IPS DF 6.9 (cell line): ENCODE measurements around the gene PIGH.
"Not testable (repeated sequence)": the region's sequence is repeated elsewhere in the genome, so short reads cannot be mapped to it uniquely, and the experiment has no call there.

Source experiments
- DNase-seq: peaks from one replicate; pipeline ENCODE4 v3.0.0-alpha.2; 2013; ENCODE audit warnings: low read depth, low spot score
- H3K27ac ChIP-seq: one replicate; pipeline ENCODE4 v1.5.1; 2013; ENCODE audit warnings: low read length, control low read depth
- H3K27me3 ChIP-seq: 2 replicates; pipeline ENCODE4 v1.6.1; 2013; ENCODE audit warnings: mild to moderate bottlenecking, low read length; ENCODE audit not compliant: control insufficient read depth, insufficient read depth
- H3K36me3 ChIP-seq: 2 replicates; pipeline ENCODE4 v1.6.1; 2013; ENCODE audit warnings: low read length; ENCODE audit not compliant: control insufficient read depth, insufficient read depth
- H3K4me1 ChIP-seq: 2 replicates; pipeline ENCODE4 v1.6.1; 2013; ENCODE audit warnings: low read length; ENCODE audit not compliant: control insufficient read depth, insufficient read depth
- H3K4me3 ChIP-seq: 2 replicates; pipeline ENCODE4 v1.5.1; 2013; ENCODE audit warnings: mild to moderate bottlenecking, low read length
- H3K9me3 ChIP-seq: 2 replicates; pipeline ENCODE4 v1.6.1; 2013; ENCODE audit warnings: low read length, inconsistent platforms; ENCODE audit not compliant: control insufficient read depth, insufficient read depth
- WGBS: extraction: QIAGEN DNeasy Blood & Tissue Kit; methylation state at CpG from one replicate; pipeline ENCODE4 v1.1.7; 2013; ENCODE audit warnings: mixed read lengths, missing lambda C conversion rate; ENCODE audit not compliant: insufficient read length, insufficient coverage; 5-methylcytosine and 5-hydroxymethylcytosine counted together

Gene PIGH

DNA sequence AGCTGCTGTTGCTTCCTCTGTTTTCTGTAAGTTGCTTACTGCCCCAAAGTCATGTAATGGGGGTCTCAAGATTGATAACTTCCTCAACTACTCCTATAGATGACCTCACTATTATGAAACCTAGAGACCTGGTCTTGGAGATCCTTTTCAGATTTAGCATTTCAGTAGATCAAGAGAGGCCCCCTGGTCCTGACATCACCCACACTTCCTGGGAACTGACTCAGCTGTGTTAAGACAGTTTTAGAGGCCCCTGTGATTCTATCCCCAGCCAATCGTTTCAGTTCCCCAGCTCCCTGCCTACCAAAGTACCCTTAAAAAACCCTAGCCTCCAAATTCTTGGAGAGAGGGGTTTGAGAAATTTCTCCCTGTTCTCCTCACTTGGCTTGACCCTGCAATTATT is 10.4 kb upstream of the PIGH start:
- no peak for DNase-seq
- no CpG with 5 or more reads among the region's 1 CpG for WGBS
- Histone ChIP-seq H3K36me3 (no peaks in the 10 kb centered on the region), H3K4me3 (no peak overlapping the region), H3K9me3 (no peaks in the 10 kb centered on the region), H3K4me1 (no peaks in the 10 kb centered on the region), H3K27me3 (peaks cover 26% of the 10 kb centered on the region), H3K27ac (no peak overlapping the region)

DNA sequence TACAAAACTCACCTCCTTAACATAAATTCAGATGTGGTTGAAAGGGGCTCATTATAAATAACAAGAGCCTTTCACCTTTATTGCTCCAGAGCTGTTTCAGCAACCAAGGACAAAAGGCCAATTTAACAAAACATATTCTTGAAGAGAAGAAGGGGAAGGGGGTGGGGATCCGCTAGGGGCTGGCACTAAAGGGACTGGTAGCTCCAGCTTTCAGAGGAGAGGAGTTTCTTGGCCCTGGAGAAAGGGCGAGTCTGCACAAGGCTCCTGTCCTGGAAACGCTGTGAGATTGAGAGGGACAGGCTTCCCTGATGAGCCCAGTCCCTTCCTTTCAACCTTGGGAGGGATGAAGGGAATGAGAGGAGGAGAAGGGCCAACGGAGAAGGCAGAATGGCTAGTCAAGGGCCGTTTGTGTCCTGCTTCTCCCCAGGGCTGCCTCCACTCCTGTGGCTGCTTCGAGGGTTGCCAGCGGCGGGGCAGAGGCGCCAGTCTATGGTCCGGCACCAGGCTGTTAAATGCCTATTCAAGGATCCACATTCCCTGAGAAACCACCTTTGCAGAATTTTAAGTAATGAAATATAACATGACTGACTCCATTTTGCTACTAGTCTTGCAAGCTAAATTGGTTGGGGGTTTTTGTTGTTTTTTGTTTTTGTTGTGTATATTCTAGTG is 9.7 kb upstream of the PIGH start:
- Histone ChIP-seq H3K36me3 (no peaks in the 10 kb centered on the region), H3K4me3 (no peak overlapping the region), H3K27ac (no peak overlapping the region), H3K27me3 (peaks cover 28% of the 10 kb centered on the region), H3K4me1 (no peaks in the 10 kb centered on the region), H3K9me3 (no peaks in the 10 kb centered on the region)
- no CpG with 5 or more reads among the region's 10 CpGs for WGBS
- DNase-seq: no peak

DNA sequence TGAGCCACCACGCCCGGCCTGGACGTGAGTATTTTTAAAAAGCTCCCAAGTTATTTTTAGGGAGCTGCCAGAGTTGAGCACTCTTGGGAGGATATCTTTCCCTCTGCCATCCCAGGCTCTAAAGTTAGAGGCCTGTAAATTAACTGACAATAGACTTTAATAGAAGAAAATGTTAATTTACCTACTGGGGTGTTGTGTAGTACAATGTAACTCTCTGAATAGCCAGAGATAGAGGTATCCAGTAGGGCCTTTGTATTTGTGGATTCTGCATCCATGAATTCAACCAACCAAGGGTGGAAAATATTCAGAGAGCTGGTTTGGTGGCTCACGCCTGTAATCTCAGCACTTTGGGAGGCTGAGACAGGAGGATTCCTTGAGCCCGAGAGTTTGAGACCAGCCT is 7.6 kb upstream of the PIGH start:
- Histone ChIP-seq H3K27me3 (peaks cover 36% of the 10 kb centered on the region), H3K4me1 (no peaks in the 10 kb centered on the region), H3K9me3 (no peaks in the 10 kb centered on the region), H3K27ac (no peak overlapping the region), H3K4me3 (no peak overlapping the region), H3K36me3 (no peaks in the 10 kb centered on the region)
- DNase-seq: no peak
- no CpG with 5 or more reads among the region's 5 CpGs for WGBS

DNA sequence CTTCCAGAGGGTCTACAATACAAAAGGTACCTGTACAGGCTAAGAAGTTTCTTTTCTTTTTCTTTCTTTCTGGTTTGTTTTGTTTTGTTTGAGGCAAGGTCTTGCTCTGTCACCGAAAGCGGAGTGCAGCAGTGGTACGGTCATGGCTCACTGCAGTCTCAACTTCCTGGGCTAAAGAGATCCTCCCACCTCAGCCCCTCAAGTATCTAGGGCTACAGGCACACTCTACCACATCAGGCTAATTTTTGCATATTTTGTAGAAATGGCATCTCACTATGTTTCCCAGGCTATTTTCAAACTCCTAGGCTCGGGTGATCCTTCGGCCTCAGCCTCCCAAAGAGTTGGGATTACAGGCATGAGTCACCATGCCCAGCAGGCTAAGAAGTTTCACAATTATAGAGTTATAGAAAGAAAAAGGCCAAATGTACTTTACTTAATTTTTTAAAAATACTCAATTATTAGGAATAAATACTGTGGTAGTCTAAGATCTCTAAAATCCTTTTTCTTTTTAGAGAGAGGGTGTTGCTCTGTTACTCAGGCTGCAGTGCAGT is 3.0 kb upstream of the PIGH start:
- H3K4me1 ChIP-seq: no peaks in the 10 kb centered on the region
- no peaks in the 10 kb centered on the region for H3K9me3 ChIP-seq
- no peak overlapping the region for H3K4me3 ChIP-seq
- peaks cover 18% of the 10 kb centered on the region for H3K27me3 ChIP-seq
- no peaks in the 10 kb centered on the region for H3K36me3 ChIP-seq
- H3K27ac ChIP-seq: no peak overlapping the region
- WGBS: no CpG with 5 or more reads among the region's 5 CpGs
- no peak for DNase-seq

DNA sequence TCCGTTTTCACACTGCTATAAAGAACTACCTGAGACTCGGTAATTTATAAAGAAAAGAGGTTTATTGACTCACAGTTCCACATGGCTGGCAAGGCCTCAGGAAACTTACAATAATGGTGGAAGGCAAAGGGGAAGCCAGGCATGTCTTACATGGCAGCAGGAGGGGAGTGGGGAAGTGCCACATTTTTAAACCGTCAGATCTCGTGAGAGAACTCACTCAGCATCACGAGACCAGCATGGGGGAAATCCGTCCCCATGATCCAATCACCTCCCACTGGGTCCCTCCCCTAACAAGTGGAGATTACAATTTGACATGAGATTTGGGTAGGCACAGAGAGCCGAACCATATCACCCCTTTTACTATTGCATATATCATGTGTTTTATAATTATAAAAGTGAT is 2.0 kb upstream of the PIGH start:
- no peak overlapping the region for H3K27ac ChIP-seq
- peaks cover 17% of the 10 kb centered on the region for H3K27me3 ChIP-seq
- WGBS: no CpG with 5 or more reads among the region's 7 CpGs
- no peaks in the 10 kb centered on the region for H3K36me3 ChIP-seq
- DNase-seq: no peak
- H3K9me3 ChIP-seq: no peaks in the 10 kb centered on the region
- H3K4me3 ChIP-seq: no peak overlapping the region
- no peaks in the 10 kb centered on the region for H3K4me1 ChIP-seq

DNA sequence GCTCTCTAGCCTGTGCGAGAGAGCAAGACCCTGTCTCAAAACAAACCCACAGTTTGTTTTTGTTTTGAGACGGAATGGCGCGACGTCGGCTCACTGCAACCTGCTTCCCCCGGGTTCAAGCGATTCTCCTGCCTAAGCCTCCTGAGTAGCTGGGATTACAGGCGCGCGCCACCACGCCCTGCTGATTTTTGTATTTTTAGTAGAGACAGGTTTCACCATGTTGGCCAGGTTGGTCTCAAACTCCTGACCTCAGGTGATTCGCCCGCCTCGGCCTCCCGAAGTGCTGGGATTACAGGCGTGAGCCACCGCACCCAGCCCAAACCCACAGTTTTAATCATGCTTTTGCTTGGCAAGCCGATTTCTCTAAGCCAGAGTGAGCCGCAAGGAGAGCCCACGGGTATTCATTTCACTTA is 500 bp upstream of the PIGH start:
- DNase-seq, H3K4me1 ChIP-seq, H3K4me3 ChIP-seq, H3K27ac ChIP-seq, H3K9me3 ChIP-seq, H3K36me3 ChIP-seq: not testable (repeated sequence)
- no CpG with 5 or more reads among the region's 21 CpGs for whole genome bisulfite sequencing
- H3K27me3 ChIP-seq: peaks cover 12% of the 10 kb centered on the region

DNA sequence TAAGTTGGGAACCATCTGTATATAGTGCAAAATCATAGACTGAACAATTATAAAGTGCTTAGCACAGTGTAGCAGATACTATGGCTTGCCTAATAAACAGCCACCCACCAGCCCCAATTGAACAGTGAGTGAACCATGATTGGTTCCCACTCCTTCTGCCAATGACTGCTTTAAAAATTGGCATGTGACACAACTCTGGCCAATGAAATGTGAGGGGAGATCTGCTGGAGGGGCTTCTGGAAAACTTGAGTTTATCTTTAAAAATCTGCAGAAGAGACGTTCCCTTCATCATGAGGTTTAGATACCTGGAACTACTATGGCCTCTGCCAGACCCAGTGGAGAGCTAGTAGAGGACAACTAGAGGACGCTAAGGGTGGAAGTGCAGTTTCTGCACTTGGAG is 4.7 kb downstream of the PIGH start:
- DNase-seq: no peak
- H3K27ac ChIP-seq: no peak overlapping the region
- no peak overlapping the region for H3K4me3 ChIP-seq
- H3K9me3 ChIP-seq: no peaks in the 10 kb centered on the region
- H3K27me3 ChIP-seq: no peaks in the 10 kb centered on the region; the same call in none of the 2 replicates
- no peaks in the 10 kb centered on the region for H3K36me3 ChIP-seq
- H3K4me1 ChIP-seq: no peaks in the 10 kb centered on the region
- WGBS: no CpG with 5 or more reads among the region's 2 CpGs

DNA sequence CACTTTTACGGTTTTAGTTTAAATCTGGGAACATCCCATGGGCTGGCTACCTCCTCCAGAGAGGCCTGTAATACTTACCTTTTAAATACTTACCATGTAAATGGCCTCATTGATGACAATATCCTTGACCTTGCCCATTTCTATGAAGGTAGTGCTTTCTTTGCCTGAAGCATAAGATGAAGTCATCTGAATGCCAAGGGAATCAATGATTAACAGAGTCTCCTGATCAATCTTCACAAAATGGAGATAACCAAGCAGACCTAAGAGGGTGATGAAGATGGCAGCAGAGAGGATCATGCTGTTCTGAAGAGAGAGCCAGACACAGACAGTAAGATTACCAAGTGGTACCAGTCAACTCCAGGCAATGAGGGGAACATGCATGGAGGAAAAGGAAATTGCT is 6.4 kb downstream of the PIGH start:
- H3K27me3 ChIP-seq, DNase-seq, H3K36me3 ChIP-seq, H3K27ac ChIP-seq, H3K9me3 ChIP-seq, H3K4me3 ChIP-seq, H3K4me1 ChIP-seq: not testable (repeated sequence)
- no CpG with 5 or more reads among the region's 1 CpG for WGBS

DNA sequence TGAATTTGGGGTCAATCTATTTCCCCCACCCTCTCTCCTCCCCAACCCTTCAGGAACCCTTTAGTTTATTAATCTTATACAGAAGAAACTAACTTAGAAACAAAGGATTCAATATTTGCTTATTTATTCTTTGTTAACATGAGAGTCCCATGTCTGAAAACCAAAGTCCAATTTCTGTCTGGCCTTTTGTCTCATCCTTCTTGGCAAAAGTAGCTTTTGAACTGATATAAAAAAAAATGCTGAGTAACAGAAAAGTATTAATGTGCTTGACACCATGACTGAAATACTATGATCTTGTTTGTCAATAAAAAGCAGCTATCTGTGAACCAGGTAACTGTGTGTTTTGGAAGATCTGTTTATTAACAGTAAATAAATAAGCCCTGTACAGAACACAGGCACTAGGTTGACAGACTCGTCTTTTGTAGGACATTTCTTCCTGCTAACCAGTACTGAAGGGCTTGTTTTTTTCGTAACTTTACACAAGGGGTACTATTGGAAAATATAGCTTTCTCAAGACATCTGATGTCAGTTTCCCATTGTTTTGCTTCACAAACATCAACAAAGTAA is 10.8 kb downstream of the PIGH start:
- no CpG with 5 or more reads among the region's 2 CpGs for WGBS

DNA sequence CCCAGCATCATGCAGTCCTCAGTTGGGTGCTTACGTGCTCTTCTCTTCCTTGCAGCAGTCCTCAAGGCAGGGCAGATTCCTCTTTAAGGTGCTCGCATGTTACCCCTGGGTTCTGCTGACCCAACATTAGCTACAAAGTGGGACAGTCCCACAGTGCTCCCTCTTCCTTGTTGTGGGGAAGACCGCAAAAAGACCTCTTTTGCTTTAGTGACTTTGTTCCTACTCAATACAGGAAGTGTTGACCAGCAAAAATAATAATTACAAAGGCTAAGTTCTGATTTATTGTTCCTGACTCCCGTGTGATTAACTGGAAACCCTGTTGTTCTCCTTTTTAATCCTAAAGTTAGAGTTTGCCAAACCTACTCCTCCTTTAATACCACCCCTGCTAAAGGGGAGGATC is 13.7 kb downstream of the PIGH start:
- no peak for DNase-seq
- no peak overlapping the region for H3K4me3 ChIP-seq
- no CpG with 5 or more reads among the region's 4 CpGs for WGBS
- H3K36me3 ChIP-seq: peaks cover 9% of the 10 kb centered on the region
- no peak overlapping the region for H3K27ac ChIP-seq
- H3K4me1 ChIP-seq: no peaks in the 10 kb centered on the region
- no peaks in the 10 kb centered on the region for H3K27me3 ChIP-seq
- no peaks in the 10 kb centered on the region for H3K9me3 ChIP-seq

More for the DNA sequence above, 10.8 kb downstream of the PIGH start:
- no peak overlapping the region for H3K27ac ChIP-seq
- no peaks in the 10 kb centered on the region for H3K9me3 ChIP-seq
- no peak for DNase-seq
- H3K4me3 ChIP-seq: no peak overlapping the region
- peaks cover 6% of the 10 kb centered on the region; the same call in 1 of the 2 replicates for H3K36me3 ChIP-seq
- no peaks in the 10 kb centered on the region for H3K4me1 ChIP-seq
- H3K27me3 ChIP-seq: no peaks in the 10 kb centered on the region

DNA sequence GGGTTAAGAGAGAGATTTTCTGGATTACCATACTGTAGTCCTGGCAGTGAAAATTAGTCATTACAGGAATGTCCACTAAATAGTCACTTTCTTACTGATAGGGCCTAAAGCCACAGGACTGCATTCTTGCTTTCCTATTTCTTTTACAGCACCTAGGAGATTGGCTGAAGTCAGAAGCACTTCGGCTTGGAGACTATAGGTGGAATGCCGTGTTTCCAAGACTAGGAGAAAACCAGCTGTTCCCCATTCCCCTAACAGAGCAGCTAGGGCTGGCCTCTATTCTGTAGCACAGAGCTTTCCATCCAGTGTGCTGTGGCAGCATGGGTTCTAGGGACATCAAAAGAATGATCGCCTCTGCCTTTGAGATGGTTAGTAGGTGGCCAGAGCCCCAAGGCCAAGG is 15.1 kb downstream of the PIGH start:
- Histone ChIP-seq H3K4me3 (no peak overlapping the region), H3K27me3 (no peaks in the 10 kb centered on the region), H3K4me1 (no peaks in the 10 kb centered on the region), H3K9me3 (no peaks in the 10 kb centered on the region), H3K36me3 (peaks cover 13% of the 10 kb centered on the region), H3K27ac (no peak overlapping the region)
- WGBS: no CpG with 5 or more reads among the region's 3 CpGs
- no peak for DNase-seq
